Small intestine (tissue), 7 donors: ENCODE measurements around the gene MPP1. TPM values are rescaled to one million over a fixed set of nuclear protein-coding genes. Genes with fewer than 3 reads are reported as not detected.
"Not testable (repeated sequence)": the region's sequence is repeated elsewhere in the genome, so short reads cannot be mapped to it uniquely, and the experiment has no call there.

Source experiments
- DNase-seq, 2 donors: peaks; one replicate each; pipeline versions ENCODE4 v3.0.0 to v3.0.0-alpha.2; 2013
- FAIRE-seq: peaks from 2 replicates; lab custom pipeline; 2012; peaks lifted over from hg19 to GRCh38; lab: Jason Lieb, UNC
- H3K27ac ChIP-seq, 3 donors: one replicate each; pipeline ENCODE4 v1.5.1; 2013; ENCODE audit warnings: low read length in 2 of 3, mild to moderate bottlenecking in 2 of 3, control low read depth in 1 of 3, inconsistent platforms in 1 of 3, low read depth in 1 of 3, moderate library complexity in 1 of 3
- H3K27me3 ChIP-seq, 3 donors: one replicate each; pipeline ENCODE4 v1.6.1; 2013; ENCODE audit warnings: low read length in 3 of 3, inconsistent platforms in 1 of 3; ENCODE audit not compliant: control insufficient read depth in 3 of 3, insufficient read depth in 3 of 3
- H3K36me3 ChIP-seq, 3 donors: one replicate each; pipeline ENCODE4 v1.6.1; 2013; ENCODE audit warnings: low read length in 3 of 3, inconsistent platforms in 1 of 3, low read depth in 1 of 3, mild to moderate bottlenecking in 1 of 3, moderate library complexity in 1 of 3; ENCODE audit not compliant: control insufficient read depth in 3 of 3, insufficient read depth in 2 of 3
- H3K4me1 ChIP-seq, 3 donors: one replicate each; pipeline ENCODE4 v1.6.1; 2013; ENCODE audit warnings: low read length in 2 of 3, inconsistent platforms in 1 of 3, low read depth in 1 of 3, mild to moderate bottlenecking in 1 of 3, moderate library complexity in 1 of 3; ENCODE audit not compliant: control insufficient read depth in 3 of 3, insufficient read depth in 2 of 3
- H3K4me3 ChIP-seq, 3 donors: one replicate each; pipeline ENCODE4 v1.5.1; 2013; ENCODE audit warnings: low read length in 3 of 3, control low read depth in 1 of 3, inconsistent platforms in 1 of 3, low read depth in 1 of 3, mild to moderate bottlenecking in 1 of 3, moderate library complexity in 1 of 3
- H3K9me3 ChIP-seq, 2 donors: one replicate each; pipeline ENCODE4 v1.6.1; 2013; ENCODE audit warnings: low read depth in 1 of 2, low read length in 1 of 2; ENCODE audit not compliant: control insufficient read depth in 2 of 2, insufficient read depth in 1 of 2
- WGBS, 3 donors: extraction: QIAGEN DNeasy Blood & Tissue Kit; methylation state at CpG; one replicate each; pipeline ENCODE4 v1.1.7; 2013; 5-methylcytosine and 5-hydroxymethylcytosine counted together
- polyA plus RNA-seq, 4 donors: library from polyadenylated mRNA; stranded (reverse) in 3 of 4; unstranded in 1 of 4; fragments of 200-250 nt in 3 of 4; fragments of 120-200 nt in 1 of 4; gene quantifications; one replicate each; pipeline versions ENCODE4 v1.2.1 to v1.2.3, GENCODE V29; 2013
- donor health status: healthy with polysubstance abuse.
- donor health status: control.
- donor health status: control.
- donor health status: Bipolar disorder and iron deficiency.
- donor health status: healthy.

MPP1 gene
- polyA plus RNA-seq, 4 donors, result 35.9 to 199 (median 87.7) TPM

GRCh38 chrX:154818916-154819770, 13.9 kb upstream of the MPP1 start:
- DNase-seq (peak in 1 of 2 donors; percentile 40), FAIRE-seq (no peak)
- WGBS, 3 donors, result 43 to 54% (median 50%) methylated on average over 11 of the region's 11 CpGs
- no peaks in the 10 kb centered on the region for H3K27me3 ChIP-seq
- no peaks in the 10 kb centered on the region for H3K9me3 ChIP-seq
- peaks cover 0 to 5% (median 0%) of the 10 kb centered on the region in 3 donors for H3K4me1 ChIP-seq
- H3K27ac ChIP-seq, result no peak overlapping the region
- H3K4me3 ChIP-seq, result no peak overlapping the region
- no peaks in the 10 kb centered on the region for H3K36me3 ChIP-seq

- H3K4me1 ChIP-seq, FAIRE-seq, H3K9me3 ChIP-seq, DNase-seq, H3K36me3 ChIP-seq, H3K4me3 ChIP-seq, H3K27ac ChIP-seq, H3K27me3 ChIP-seq: not testable (repeated sequence)
- 91 to 97% (median 95%) methylated on average over 19 of the region's 19 CpGs for WGBS, 3 donors
Measured at GRCh38 chrX:154817048-154817618, 11.8 kb upstream of the MPP1 start.

GRCh38 chrX:154816326-154816898, 11.1 kb upstream of the MPP1 start:
- not testable (repeated sequence) for H3K4me3 ChIP-seq, FAIRE-seq, H3K9me3 ChIP-seq, DNase-seq, H3K4me1 ChIP-seq, H3K27me3 ChIP-seq, H3K36me3 ChIP-seq, H3K27ac ChIP-seq
- 86 to 89% (median 88%) methylated on average over 3 to 4 of the region's 4 CpGs for WGBS, 3 donors

- Histone ChIP-seq H3K27ac (peak overlapping the region in 1 of 3 donors; percentile 12), H3K36me3 (no peaks in the 10 kb centered on the region), H3K4me3 (no peak overlapping the region), H3K4me1 (peaks cover 0 to 6% (median 0%) of the 10 kb centered on the region in 3 donors), H3K9me3 (no peaks in the 10 kb centered on the region), H3K27me3 (no peaks in the 10 kb centered on the region)
- WGBS, 3 donors, result 19 to 54% (median 42%) methylated on average over 5 of the region's 5 CpGs
- DNase-seq (no peak), FAIRE-seq (peak; percentile 71)
Measured at GRCh38 chrX:154815274-154815818, 10.1 kb upstream of the MPP1 start.

- no peaks in the 10 kb centered on the region for H3K27me3 ChIP-seq
- no peak overlapping the region for H3K4me3 ChIP-seq
- no peaks in the 10 kb centered on the region for H3K9me3 ChIP-seq
- FAIRE-seq (no peak), DNase-seq (no peak)
- H3K36me3 ChIP-seq, result no peaks in the 10 kb centered on the region
- WGBS, 3 donors, result 36 to 44% (median 38%) methylated on average over 1 of the region's 1 CpG
- peaks cover 0 to 8% (median 0%) of the 10 kb centered on the region in 3 donors for H3K4me1 ChIP-seq
- no peak overlapping the region for H3K27ac ChIP-seq
Measured at GRCh38 chrX:154813801-154814200, 8.5 kb upstream of the MPP1 start.

DNA sequence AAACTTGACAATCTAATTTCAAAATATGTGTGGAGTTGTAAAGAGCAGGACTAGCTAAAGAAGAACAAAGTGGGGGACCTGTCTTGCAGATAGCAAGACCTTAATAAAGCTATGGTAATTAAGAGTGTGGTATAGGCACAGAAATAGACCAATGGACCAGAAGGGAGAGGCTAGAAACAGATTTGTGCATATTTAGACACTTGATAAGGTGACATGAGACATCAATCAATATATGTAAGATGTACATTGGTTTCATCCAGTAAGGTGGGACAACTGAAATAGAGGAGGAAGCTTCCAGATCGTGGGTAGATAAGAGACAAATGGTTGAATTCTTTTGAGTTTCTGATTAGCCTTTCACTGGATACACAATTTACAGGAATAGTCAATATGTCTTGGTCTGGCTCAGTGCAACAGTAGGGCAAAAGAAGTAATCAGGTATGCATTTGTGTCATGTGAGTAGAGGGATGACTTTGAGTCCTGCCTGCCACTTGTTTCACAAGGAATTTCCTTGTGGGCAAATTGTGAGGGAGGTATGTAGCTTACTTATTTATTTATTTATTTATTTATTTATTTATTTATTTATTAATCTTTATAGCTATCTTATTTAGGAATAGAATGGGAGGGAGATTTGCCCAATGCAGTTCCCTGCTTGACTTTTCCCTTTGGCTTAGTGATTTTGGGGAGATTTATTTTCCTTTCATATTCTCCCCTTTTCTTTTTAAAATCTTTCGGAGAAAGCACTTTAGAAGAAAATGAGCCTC, 7.2 kb upstream of the MPP1 start:
- FAIRE-seq, result no peak
- Histone ChIP-seq H3K27ac (no peak overlapping the region), H3K36me3 (no peaks in the 10 kb centered on the region), H3K4me3 (no peak overlapping the region), H3K9me3 (no peaks in the 10 kb centered on the region), H3K4me1 (peaks cover 0 to 8% (median 0%) of the 10 kb centered on the region in 3 donors), H3K27me3 (no peaks in the 10 kb centered on the region)
- DNase-seq, result no peak
- WGBS, 3 donors, result 69 to 83% (median 83%) methylated on average over 2 of the region's 2 CpGs

- Histone ChIP-seq H3K27ac (peak overlapping the region in 1 of 3 donors; percentile 23), H3K4me3 (no peak overlapping the region), H3K27me3 (no peaks in the 10 kb centered on the region), H3K9me3 (no peaks in the 10 kb centered on the region), H3K4me1 (peaks cover 0 to 11% (median 0%) of the 10 kb centered on the region in 3 donors), H3K36me3 (no peaks in the 10 kb centered on the region)
- FAIRE-seq (no peak), DNase-seq (peak in 1 of 2 donors; percentile 10)
- 58 to 82% (median 81%) methylated on average over 1 of the region's 1 CpG for WGBS, 3 donors
Measured at GRCh38 chrX:154809939-154810665, 4.8 kb upstream of the MPP1 start.
